HG02642 (cell line): Measurements from ENCODE around the gene KCNH2.

Experiments
- ATAC-seq: cut with Tn5 transposase; IDR thresholded peaks from one replicate; pipeline ENCODE4 v1.9.1; 2021; ENCODE audit warnings: mild to moderate bottlenecking; ENCODE audit not compliant: unreplicated experiment, poor library complexity

The KCNH2 gene

DNA sequence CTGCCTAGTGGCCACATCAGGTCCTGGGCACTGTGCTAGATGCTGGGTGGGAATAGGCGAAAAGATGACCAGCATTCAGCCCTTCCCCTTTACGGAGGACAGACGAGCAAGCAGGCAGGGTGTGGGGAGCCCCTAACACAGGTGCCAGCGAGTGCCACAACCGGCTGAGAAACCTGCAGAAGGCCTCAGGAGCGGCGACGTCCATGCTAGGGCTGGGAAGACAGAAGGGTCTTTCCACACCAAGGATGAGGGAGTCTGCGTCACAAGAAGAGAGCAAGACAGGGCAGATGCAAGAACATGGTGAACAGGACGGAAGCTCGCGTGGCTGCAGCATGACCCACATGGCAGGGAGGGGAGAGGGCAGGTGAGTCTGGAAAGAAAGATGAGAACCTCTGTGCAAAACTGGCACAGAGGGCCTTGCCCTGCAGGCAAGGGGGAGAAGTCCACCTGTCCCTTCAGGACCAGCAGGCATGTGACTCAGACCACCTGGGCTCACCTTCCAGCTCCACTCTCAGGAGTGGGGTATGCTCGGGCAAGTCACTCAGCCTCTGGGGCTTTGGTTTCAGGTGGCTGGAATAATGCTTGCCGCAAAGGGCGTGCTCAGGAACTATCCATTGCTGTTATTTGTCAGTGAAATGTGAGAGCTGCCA, 36.6 kb downstream of the KCNH2 start:
- no peak for ATAC-seq

DNA sequence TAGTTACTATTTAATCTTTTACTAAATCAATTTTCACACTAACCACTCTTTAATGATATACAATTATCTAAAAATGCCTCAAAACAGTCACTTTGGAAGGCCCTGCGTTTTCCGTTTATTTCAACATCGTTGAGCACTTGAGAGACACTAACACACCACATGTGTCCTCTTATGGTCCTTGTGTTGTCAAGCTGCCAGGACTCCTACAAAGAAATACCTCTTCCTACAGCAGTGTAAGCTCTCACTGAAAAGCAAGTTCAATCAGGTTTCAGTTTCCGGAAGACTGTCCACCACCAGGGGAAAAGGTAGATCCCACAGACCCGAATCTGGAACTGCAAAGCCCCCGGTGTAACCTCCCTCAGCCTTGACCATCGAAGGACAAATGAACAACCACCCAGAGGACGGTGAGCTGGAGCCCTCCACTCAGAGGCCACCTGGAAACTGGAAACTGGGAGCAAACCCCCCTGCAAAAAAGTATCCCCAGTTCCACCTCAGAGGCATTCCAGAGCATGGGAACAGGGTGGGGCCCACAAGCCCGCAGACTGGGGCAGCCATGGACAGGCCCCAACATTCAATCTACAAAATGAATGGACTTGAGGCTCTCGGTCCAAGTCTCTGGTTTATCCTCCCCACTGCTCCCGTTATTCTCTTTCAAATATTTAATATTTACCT, 37.6 kb downstream of the KCNH2 start:
- no peak for ATAC-seq

DNA sequence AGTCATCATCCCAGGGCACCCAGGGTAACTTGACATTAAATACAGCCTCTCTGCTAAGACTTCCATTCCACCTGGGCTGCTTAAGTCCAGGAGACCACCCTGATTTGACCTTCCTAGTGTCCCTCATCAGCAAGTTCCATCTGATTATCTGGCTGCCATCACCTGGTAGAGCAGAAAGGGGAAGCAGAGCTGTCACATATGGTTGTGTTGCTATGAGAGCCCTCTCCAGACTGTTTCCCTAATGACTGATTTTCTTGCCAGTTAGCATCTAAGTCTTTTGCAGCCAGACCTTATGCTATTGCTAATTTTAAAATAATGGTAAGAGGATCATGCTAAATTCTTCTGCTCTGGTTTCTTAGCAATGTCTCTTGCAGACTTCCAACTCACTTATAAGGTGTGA, 38.7 kb downstream of the KCNH2 start:
- ATAC-seq, result no peak

DNA sequence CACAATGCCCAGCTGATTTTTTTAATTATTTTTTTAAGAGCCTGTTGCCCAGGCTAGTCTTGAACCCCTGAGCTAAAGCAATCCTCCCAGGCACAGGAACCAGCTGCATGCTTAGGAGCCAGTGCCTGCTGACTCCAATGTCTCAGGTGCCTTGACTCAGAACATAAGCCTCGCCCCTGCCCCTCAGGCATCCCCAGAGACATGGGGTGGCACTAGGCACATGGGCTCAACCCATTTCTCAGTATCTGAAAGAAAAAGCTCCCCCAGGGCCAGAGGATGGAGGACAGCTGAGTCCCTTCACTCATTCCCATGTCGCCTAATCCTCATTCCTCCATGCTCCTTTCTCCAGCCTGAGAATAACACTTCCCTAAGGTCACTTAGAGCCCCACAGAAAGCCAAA, 39.1 kb downstream of the KCNH2 start:
- no peak for ATAC-seq

DNA sequence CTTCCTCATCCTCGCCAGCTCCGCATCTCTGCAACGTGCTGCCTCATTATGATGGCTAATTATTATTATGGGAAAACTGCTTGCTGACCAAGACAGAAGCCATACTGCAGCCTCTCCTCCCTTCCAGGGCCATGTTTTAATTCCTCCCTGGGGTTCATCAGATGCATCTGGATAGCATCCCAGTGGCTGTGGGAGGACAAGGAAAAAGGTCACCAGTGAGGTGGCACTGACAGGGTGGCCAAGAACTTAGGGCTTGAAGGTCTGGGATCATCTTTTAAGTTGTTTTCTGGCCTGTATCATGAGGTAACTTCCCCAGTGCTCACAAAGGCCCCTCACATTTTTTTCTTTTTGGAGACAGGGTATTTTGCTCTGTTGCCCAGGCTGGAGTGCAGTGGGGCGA, 39.6 kb downstream of the KCNH2 start:
- no peak for ATAC-seq

DNA sequence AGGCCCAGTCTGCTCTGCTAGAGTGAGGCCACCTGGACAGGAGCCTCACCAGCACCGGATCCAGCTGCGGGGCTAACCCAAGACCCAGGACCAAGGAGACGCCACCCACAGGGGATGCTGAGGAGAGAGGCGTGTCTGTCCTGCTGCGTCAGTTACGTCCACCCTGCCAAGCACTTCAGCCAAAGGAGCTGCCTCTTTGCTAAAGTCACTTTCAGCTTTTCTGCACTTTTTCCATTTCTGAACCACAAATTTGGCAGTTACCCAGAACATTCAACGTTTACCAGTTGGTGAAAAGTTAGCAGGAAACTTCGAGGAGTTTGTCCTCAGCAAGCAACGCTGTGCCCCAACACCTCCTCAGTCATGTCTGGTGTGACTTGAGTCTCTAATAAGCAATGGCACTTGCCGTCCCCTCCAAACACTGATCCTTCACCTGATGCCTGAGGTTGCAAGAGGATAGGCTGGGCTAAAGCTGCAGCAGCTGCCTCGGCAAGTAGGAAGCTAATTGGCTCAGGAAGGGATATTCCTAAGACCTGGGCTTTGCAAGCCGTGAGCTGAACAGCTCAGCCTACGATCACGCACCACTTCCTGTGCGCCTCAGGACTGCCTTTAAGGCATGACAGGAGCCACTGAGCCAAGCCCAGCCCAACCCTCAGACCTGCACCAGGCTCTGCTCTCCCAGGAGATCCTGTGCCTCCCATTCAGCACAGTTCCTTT, 40.1 kb downstream of the KCNH2 start:
- no peak for ATAC-seq

DNA sequence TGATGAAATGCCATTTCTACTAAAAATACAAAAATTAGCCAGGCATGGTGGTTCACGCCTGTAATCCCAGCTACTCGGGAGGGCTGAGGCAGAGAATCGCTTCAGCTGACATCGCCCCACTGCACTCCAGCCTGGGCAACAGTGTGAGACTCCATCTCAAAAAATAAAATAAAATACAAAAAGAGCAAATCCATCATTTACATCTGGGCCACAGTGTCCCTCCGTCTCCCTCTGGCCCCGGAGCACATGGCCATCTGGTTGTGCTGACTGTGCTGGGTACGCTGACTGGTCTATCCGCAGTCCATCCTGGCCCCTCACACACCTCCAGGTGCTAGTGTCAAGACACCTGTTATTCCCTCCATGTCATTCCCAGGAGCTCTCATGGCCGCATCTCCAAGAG, 42.1 kb downstream of the KCNH2 start:
- no peak for ATAC-seq

DNA sequence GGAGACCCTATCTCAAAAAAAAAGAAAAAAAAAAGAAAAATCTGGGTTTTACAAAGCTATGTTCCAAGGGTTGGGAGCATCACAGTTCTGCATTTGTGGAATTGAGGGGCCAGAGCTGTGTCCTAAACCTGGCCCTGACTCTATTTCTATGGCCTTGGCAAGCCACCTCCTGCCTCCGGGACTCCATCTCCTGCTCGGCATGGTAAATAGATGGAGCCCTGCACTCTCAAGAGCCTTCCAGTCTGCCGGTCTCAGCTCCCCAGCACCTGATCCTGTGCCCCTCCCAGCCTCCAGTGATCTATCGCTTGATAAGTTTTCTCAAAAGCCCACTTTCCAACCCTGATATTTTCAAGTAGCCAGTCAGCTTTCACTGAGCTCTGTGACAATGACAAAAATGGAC, 43.0 kb downstream of the KCNH2 start:
- ATAC-seq, result no peak

DNA sequence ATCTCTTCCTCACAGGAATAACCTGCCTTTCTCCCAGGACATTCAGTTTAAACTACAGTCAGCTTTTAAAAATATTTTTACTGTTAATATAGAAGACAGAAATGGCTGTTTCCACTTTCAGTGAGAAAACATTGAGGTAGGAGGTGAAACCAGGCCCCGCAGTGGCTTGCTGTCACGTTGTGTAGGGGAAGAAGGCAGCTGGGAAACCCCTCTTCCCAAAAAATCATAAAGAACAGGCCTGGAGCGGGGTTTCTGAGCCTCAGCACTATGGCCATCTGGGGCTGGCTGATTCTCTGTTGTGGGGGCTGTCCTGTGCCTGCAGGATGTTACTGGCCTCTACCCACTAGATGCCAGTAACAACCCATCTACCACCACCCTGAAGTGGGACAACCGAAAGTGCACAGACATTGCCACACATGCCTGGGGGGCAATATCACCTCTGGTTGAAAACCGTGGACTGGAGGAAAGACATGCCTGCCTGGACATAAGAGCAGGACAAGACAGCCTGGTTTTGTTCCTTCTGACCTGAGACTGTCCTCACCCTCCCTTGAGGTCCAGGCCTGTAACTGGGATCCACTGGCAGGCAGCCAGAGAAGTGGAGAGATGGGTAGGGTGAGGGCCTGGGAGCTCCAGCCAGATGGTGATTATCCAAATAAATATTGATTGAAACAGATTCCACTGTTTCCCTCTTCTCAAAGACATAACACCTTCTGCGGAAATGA, 43.9 kb downstream of the KCNH2 start:
- ATAC-seq, result no peak

DNA sequence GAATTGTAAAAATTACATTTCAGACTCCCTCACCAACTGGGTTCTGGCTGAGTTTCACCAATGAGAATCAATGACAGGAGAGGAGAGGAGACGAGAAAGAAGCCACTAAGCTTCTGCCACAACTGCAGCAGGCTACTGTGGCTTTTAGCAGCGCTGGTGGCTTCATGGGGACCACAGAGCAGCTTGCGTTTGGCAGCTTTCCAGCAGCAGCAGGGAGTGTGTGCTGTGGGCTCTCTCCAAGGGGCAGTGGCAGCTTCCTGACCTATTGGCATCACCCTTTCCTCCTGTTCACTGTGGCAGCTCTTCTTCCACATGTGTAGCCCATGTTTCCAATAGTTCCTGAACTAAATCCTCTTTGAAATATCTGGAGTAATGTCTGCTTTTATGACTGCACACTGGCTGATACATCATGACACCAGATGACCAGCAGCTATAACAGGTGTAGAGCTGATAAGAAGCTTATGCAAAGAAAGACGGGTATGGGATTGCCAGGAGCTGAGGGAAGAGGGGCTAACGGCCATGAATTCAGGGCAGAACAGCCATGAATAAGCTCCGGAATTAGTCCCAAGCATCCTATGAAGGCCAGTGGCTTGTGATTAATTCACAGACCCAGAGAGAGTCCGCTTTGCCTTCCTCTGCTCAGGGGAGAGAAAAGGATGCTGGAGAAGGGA, 46.8 kb downstream of the KCNH2 start:
- ATAC-seq, result no peak

DNA sequence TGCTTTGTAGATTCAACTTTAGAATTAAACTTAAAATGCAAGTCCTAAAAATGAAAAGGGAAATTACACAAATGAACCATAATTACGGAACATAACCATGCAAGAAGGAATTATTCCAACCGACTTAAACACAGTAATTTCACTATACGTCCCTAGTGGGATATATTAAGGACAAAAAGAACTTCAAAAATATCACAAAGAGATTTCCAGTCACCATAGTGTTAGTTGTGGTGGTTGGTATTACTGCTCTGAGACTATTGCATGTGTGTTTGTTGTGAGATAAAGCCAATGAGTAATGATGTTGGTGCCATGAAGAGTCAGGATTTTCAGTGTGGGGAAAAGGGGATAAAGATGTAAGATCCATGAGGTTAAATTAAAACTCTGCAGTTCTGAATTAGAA, 49.6 kb downstream of the KCNH2 start:
- ATAC-seq, result no peak

DNA sequence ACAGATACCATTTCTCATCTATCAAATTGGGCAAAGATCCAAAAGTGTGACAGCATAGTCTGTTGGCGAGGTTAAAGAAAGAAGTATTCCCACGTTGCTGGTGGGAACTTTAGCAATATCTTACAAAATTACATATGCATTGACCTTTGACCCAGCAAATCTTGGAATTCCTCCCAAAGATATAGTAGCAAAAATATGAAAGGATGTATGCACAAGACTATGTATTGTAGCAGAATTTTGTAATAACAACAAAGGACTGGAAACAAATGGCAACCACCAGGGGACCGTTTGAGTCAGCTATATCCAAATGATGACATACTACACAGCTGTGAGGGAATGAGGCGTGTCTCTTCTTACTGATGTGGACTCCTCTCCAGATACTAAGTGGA, 50.2 kb downstream of the KCNH2 start:
- ATAC-seq, result no peak

DNA sequence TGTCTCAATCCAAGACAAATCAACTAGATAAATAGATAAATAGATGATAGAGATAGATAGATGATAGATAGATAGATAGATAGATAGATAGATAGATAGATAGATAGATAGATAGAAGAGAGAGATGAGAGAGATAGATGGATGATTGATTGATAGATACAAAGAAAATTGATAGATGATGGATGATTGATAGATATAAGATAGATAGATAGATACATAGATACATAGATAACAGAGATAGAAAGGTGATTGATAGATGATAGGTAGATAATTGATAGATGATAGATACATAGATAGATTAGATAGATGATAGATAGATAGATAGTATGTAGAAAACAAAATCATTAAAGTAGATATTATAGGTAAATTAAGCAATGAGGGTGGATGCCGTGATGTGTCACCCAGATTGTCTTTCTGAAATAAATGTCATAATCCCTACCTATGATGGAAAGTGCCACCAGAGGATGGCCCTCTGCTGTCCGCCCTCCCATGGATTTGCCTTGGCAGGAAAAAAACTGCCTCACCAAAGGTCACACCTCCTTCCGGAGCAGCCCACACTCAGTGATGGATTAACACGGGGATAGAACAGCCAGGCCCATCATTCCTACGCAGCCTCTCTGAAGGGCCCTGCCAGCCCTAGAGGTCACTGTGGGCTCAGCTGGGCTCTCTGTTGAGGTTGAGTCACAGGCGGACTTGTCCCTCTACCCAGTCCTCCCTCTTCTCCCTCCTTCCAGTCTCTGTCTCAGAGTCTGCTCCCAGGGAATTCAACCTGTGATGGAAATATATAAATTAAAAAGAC, 50.8 kb downstream of the KCNH2 start:
- no peak for ATAC-seq

DNA sequence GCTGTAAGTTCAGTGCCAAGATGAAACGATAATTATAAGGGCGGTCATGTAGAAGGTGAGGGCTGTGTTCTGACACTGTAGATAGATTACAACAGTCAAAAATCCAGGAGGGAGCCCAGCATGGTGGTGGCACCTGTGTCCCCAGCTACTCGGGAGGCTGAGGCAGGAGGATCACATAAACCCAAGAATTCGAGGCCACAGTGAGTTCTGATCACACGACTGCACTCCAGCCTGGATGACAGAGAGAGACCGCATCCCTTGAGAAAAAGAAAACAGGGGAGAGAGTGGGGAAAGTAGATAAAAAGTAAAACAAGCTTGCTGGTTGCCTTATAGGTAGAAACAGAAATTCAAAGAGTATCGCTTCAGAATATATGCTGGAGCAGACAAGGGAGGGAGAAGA, 52.1 kb downstream of the KCNH2 start:
- no peak for ATAC-seq

DNA sequence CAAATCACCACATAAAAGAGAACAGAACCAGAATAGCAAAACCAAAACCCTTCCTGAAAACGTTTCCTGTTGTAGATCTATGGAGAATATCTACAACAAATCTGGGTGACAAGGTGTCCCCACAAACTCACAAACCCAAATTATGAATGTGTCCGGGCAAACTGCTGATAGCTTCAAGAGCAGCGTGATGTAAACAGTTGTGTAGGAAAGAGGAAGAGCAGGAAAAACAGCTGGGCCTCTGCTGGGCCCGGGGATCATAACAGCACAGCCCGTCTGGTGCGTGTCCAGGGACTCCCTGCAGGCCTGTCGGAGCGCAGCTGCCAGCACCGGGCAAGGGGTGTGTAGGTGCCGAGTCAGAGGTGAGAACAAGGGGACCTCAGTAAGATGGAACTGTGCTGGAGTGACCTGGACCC, 53.7 kb downstream of the KCNH2 start:
- ATAC-seq, result no peak

DNA sequence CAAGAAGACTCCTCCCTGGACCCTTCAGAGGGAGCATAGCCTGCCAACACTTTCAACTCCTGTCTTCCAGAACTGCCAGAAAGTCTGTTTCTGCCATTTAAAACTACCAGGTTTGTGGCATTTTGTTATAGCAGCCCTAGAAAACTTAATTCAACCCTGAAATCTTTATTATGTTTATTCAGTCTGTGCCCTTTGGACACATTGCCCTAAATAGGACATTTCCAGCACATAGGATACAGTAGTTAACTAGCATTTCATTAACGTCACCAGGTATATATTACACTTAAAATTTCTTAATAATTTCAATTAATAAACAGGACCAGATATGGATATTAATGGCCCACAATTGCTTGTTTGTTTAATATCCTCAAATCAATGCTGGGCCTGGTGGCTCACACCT, 54.3 kb downstream of the KCNH2 start:
- ATAC-seq, result no peak

DNA sequence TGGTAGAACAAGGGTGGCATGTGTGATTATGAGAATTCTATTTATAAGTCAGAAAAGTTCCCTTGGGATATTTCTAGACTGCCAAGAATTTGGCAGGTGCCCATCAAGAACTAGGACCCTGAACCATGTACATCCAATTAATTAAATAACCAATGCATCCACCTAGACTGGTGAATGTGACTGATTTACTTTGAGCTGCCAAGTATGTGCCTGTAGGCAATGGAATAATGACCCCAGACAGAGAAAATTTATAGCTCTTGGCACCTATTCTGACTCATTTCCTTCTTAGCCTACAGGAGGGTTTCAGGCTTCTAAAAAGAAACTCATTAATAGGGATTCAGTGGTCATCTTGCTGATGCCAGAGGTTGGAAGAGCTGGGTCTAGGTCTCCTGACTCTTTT, 54.9 kb downstream of the KCNH2 start:
- ATAC-seq, result no peak

DNA sequence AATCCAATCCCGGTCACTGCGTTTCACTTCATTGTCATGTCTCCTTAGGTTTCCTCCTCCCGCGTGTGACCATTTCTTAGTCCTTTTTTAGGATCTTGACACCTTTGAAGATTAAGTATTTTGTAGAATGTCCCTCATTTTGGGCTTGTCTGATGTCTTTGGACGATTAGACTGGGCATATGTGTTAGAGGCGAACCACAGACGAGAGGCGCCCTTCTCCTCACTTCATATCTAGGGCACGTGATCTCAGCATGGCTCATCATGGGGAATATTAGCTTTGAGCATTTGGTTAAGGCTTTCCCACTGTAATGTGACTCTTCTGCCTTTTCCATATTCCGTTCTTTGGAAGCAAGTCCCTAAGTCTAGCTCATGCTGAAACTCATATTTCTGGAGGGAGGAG, 59.0 kb downstream of the KCNH2 start:
- ATAC-seq, result no peak

DNA sequence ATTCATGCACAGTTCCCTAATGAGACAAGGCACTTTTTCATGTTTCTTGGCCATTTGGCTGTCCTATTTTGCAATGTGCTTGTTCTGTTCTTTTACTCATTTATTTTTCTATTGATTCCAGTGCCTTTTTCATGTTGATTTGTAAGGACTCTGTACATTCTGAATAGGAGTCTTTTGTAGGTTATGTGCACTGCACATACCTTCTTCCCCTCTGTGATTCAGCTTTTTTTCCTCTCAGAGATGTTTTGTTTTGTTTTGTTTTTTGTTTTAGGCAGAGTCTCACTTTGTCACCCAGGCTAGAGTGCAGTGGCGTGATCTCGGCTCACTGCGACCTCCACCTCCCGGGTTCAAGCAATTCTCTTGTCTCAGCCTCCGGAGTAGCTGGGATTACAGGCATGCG, 59.7 kb downstream of the KCNH2 start:
- ATAC-seq, result no peak

DNA sequence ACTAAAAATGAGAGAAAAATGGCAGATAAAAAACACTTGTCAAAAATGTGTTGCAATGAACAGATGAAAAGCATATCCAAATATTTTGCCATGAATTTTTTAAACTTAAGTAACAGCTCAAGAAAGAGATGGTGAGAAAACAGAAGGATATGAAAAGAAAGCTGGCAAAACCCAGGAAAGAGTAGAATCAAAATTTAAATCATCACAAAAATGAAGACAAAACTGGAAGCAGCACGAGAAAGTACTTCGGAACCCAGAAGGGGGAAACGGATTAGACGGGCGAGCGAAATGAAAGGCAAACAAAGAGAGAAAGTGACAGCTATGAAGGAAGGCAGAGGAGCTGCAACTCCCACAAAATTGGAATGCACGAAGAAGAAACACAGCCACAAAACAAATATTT, 60.2 kb downstream of the KCNH2 start:
- ATAC-seq, result no peak
